ENCODE results near the gene CYS1. TPM values are rescaled to one million over a fixed set of nuclear protein-coding genes. Genes with fewer than 3 reads are reported as not detected.

CYS1 gene
- total RNA-seq, 4 donors from 2014 or later: 0.59 to 47.2 (median 2.7) TPM

DNA sequence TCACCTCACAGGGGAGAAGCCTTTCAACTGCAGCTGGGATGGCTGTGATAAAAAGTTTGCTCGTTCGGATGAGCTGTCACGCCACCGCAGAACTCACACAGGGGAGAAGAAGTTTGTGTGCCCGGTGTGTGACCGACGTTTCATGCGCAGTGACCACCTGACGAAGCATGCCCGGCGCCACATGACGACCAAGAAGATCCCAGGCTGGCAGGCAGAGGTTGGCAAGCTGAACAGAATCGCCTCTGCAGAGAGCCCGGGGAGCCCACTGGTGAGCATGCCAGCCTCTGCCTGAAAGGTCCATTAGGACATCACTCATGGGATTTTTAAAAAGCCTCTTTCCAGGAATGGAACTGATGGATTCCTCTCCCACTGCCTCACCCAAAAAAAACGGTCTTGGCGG, 28.0 kb downstream of the CYS1 start:
- Histone ChIP-seq H3K9me3 (no peaks in the 10 kb centered on the region), H3K4me1 (peaks cover 3 to 48% of the 10 kb centered on the region in 2 donors), H3K27me3 (no peaks in the 10 kb centered on the region), H3K27ac (no peak overlapping the region), H3K4me3 (replicated peaks in 1 of 3) (no peak overlapping the region), H3K36me3 (peaks cover 29 to 42% of the 10 kb centered on the region in 2 donors)
- no peak for DNase-seq
- WGBS, 2 donors: 90 to 91% methylated on average over 16 of the region's 16 CpGs
- TF ChIP-seq CTCF (IDR thresholded peaks at IDR 0.05) (no peak), POLR2A (IDR thresholded peaks at IDR 0.05) (no peak)
- intact Hi-C loops (cut with DNase I): no loop called here

DNA sequence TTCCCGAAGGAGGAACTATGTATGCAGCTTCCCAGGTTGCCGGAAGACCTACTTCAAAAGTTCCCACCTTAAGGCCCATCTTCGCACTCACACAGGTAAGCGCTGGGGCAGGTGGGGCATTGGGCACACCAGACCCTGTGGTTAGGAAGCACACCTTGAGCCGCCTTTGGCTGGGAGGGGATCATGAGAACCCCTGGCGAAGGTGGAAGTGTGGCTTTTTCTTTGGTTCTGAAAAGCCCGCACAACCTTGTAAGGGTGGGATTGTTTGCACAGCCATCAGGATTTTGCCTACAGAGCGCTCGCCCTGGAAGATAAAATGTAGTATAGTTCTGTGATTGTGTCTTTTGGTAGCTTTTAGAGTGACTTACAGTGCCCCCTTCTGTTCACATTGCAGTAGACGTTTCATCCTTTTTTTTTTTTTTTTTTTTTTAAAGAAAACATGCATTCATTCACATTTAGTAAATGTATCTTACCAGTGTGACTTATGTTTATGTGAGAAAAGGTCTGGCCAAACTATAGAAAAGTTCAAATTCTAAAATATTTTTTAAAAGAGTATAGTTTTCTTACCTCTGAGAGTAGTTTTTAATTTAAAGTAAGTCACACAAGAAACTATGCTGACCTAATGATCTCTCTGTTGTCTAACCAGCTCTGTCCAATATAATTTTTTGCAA, 31.6 kb downstream of the CYS1 start:
- H3K27ac ChIP-seq: peak overlapping the region in 1 of 3 donors; percentile 24
- DNase-seq: no peak
- H3K4me1 ChIP-seq: peaks cover 7 to 36% of the 10 kb centered on the region in 2 donors
- no peak overlapping the region for H3K4me3 ChIP-seq (replicated peaks in 1 of 3)
- TF ChIP-seq CTCF (IDR thresholded peaks at IDR 0.05) (peak; percentile 13 to 79 (median 44)), POLR2A (IDR thresholded peaks at IDR 0.05) (no peak)
- WGBS, 2 donors: 58 to 59% methylated on average over 9 to 10 of the region's 10 CpGs
- no peaks in the 10 kb centered on the region for H3K9me3 ChIP-seq
- intact Hi-C loops (cut with DNase I): loop anchor here (5.0 kb wide), 2 partner anchors 61 to 236 kb away; no protein-coding TSS in a partner anchor
- peaks cover 29 to 40% of the 10 kb centered on the region in 2 donors for H3K36me3 ChIP-seq
- H3K27me3 ChIP-seq: no peaks in the 10 kb centered on the region

GRCh38 chr2:10047616-10048500, 32.4 kb downstream of the CYS1 start:
- Histone ChIP-seq H3K4me1 (peaks cover 7 to 33% of the 10 kb centered on the region in 2 donors), H3K27ac (peak overlapping the region in 1 of 3 donors; percentile 24), H3K27me3 (no peaks in the 10 kb centered on the region), H3K9me3 (no peaks in the 10 kb centered on the region), H3K4me3 (replicated peaks in 1 of 3) (no peak overlapping the region), H3K36me3 (peaks cover 23 to 32% of the 10 kb centered on the region in 2 donors)
- DNase-seq: no peak
- TF ChIP-seq POLR2A (IDR thresholded peaks at IDR 0.05) (no peak), CTCF (IDR thresholded peaks at IDR 0.05) (no peak)
- WGBS, 2 donors: 86 to 88% methylated on average over 8 to 11 of the region's 15 CpGs
- intact Hi-C loops (cut with DNase I): loop anchor here (5.0 kb wide), 2 partner anchors 61 to 236 kb away; no protein-coding TSS in a partner anchor

GRCh38 chr2:10046931-10047330, 33.3 kb downstream of the CYS1 start:
- WGBS, 2 donors: 66 to 82% methylated on average over 7 of the region's 7 CpGs
- Histone ChIP-seq H3K27ac (peak overlapping the region in 1 of 3 donors; percentile 5), H3K4me1 (peaks cover 13 to 38% of the 10 kb centered on the region in 2 donors)

More at GRCh38 chr2:10046931-10047330, 33.3 kb downstream of the CYS1 start:
- H3K9me3 ChIP-seq: no peaks in the 10 kb centered on the region
- no peaks in the 10 kb centered on the region for H3K27me3 ChIP-seq
- DNase-seq: no peak
- intact Hi-C loops (cut with DNase I): loop anchor here (5.0 kb wide), 2 partner anchors 60 to 235 kb away; no protein-coding TSS in a partner anchor
- H3K36me3 ChIP-seq: peaks cover 16 to 25% of the 10 kb centered on the region in 2 donors
- no peak overlapping the region for H3K4me3 ChIP-seq (replicated peaks in 1 of 3)
- TF ChIP-seq CTCF (IDR thresholded peaks at IDR 0.05) (no peak), POLR2A (IDR thresholded peaks at IDR 0.05) (no peak)
